ENCODE data around the gene DHRS7C. TPM values are rescaled to one million over a fixed set of nuclear protein-coding genes. Genes with fewer than 3 reads are reported as not detected.

DHRS7C gene
- polyA plus RNA-seq, 3 donors: 1.3 TPM; not detected in 2

GRCh38 chr17:9771465-9771864 lies 19.9 kb downstream of the DHRS7C start:
- WGBS, 3 donors: 88 to 94% (median 92%) methylated on average over 27 of the region's 27 CpGs
- no peak overlapping the region for H3K27ac ChIP-seq (ENCODE audit: low read depth, low read length)

- H3K27ac ChIP-seq (ENCODE audit: low read depth, low read length): no peak overlapping the region
- WGBS, 3 donors: 79 to 88% (median 88%) methylated on average over 15 of the region's 15 CpGs
Observed at GRCh38 chr17:9769036-9769695, 22.2 kb downstream of the DHRS7C start.

- WGBS, 3 donors: 33 to 39% (median 37%) methylated on average over 5 of the region's 5 CpGs
- no peak overlapping the region for H3K27ac ChIP-seq (ENCODE audit: low read depth, low read length)
Observed at GRCh38 chr17:9768381-9768934, 22.9 kb downstream of the DHRS7C start.

- no peak overlapping the region for H3K27ac ChIP-seq (ENCODE audit: low read depth, low read length)
- 71 to 83% (median 82%) methylated on average over 7 of the region's 7 CpGs for WGBS, 3 donors
Observed at GRCh38 chr17:9767432-9767991, 23.9 kb downstream of the DHRS7C start.

GRCh38 chr17:9766970-9767369 lies 24.4 kb downstream of the DHRS7C start:
- 48 to 61% (median 59%) methylated on average over 5 of the region's 5 CpGs for WGBS, 3 donors
- H3K27ac ChIP-seq (ENCODE audit: low read depth, low read length): no peak overlapping the region

- H3K27ac ChIP-seq (ENCODE audit: low read depth, low read length): no peak overlapping the region
- WGBS, 3 donors: 93 to 94% (median 93%) methylated on average over 1 of the region's 1 CpG
Observed at GRCh38 chr17:9765322-9765721, 26.1 kb downstream of the DHRS7C start.

- no peak overlapping the region for H3K27ac ChIP-seq (ENCODE audit: low read depth, low read length)
- WGBS, 3 donors: 34 to 43% (median 40%) methylated on average over 4 of the region's 4 CpGs
Observed at GRCh38 chr17:9763643-9764042, 27.7 kb downstream of the DHRS7C start.

GRCh38 chr17:9760266-9760665 lies 31.1 kb downstream of the DHRS7C start:
- no peak overlapping the region for H3K27ac ChIP-seq (ENCODE audit: low read depth, low read length)
- 76 to 90% (median 85%) methylated on average over 1 of the region's 1 CpG for WGBS, 3 donors

- WGBS, 3 donors: 68 to 80% (median 72%) methylated on average over 3 of the region's 3 CpGs
- no peak overlapping the region for H3K27ac ChIP-seq (ENCODE audit: low read depth, low read length)
Observed at GRCh38 chr17:9755083-9755482, 36.3 kb downstream of the DHRS7C start.

GRCh38 chr17:9750524-9750923 lies 40.9 kb downstream of the DHRS7C start:
- no peak overlapping the region for H3K27ac ChIP-seq (ENCODE audit: low read depth, low read length)
- 24 to 59% (median 30%) methylated on average over 9 of the region's 9 CpGs for WGBS, 3 donors

- 77 to 93% (median 80%) methylated on average over 11 of the region's 11 CpGs for WGBS, 3 donors
- no peak overlapping the region for H3K27ac ChIP-seq (ENCODE audit: low read depth, low read length)
Observed at GRCh38 chr17:9729735-9730420, 61.5 kb downstream of the DHRS7C start.

- no peak overlapping the region for H3K27ac ChIP-seq (ENCODE audit: low read depth, low read length)
- 3 to 6% (median 5%) methylated on average over 2 of the region's 2 CpGs for WGBS, 3 donors
Observed at GRCh38 chr17:9729034-9729650, 62.2 kb downstream of the DHRS7C start.

- H3K27ac ChIP-seq (ENCODE audit: low read depth, low read length): no peak overlapping the region
- WGBS, 3 donors: 66 to 85% (median 76%) methylated on average over 9 to 12 of the region's 12 CpGs
Observed at GRCh38 chr17:9728564-9728963, 62.8 kb downstream of the DHRS7C start.

- no peak overlapping the region for H3K27ac ChIP-seq (ENCODE audit: low read depth, low read length)
- WGBS, 3 donors: 90 to 92% (median 91%) methylated on average over 18 of the region's 18 CpGs
Observed at GRCh38 chr17:9728005-9728404, 63.4 kb downstream of the DHRS7C start.

GRCh38 chr17:9726291-9726690 lies 65.1 kb downstream of the DHRS7C start:
- WGBS, 3 donors: 60 to 75% (median 70%) methylated on average over 6 of the region's 6 CpGs
- H3K27ac ChIP-seq (ENCODE audit: low read depth, low read length): no peak overlapping the region

- WGBS, 3 donors: 36 to 76% (median 38%) methylated on average over 9 of the region's 9 CpGs
Observed at GRCh38 chr17:9725575-9725974, 65.8 kb downstream of the DHRS7C start.

More at GRCh38 chr17:9725575-9725974, 65.8 kb downstream of the DHRS7C start:
- H3K27ac ChIP-seq (ENCODE audit: low read depth, low read length): no peak overlapping the region

All from adipose tissue (tissue), 3 donors.